Pancreas (tissue), 10 donors: ENCODE measurements around the gene SPANXN3. TPM values are rescaled to one million over a fixed set of nuclear protein-coding genes. Genes with fewer than 3 reads are reported as not detected.
"Not testable (repeated sequence)": the region's sequence is repeated elsewhere in the genome, so short reads cannot be mapped to it uniquely, and the experiment has no call there.

Source experiments
- ATAC-seq, 4 donors: fragments of 200-7000 bp; cut with Tn5 transposase; one replicate each; pipeline versions ENCODE4 v1.8.0 to v1.9.1; 2020; ENCODE audit warnings: mild to moderate bottlenecking in 4 of 4, moderate library complexity in 4 of 4
- DNase-seq, 6 donors: peaks; one replicate each; pipeline ENCODE4 v3.0.0-alpha.2; 2020
- FAIRE-seq: peaks from 2 replicates; lab custom pipeline; 2012; peaks lifted over from hg19 to GRCh38; lab: Jason Lieb, UNC
- H3K27ac ChIP-seq, 4 donors: fragments of 200-600 bp; sonication (generic); 1 replicate in 3 of 4; 2 replicates in 1 of 4; pipeline versions ENCODE4 v1.5.0 to v1.8.0; 2020
- H3K27me3 ChIP-seq, 4 donors: fragments of 200-600 bp; one replicate each; pipeline ENCODE4 v1.8.0; 2021
- H3K36me3 ChIP-seq, 3 donors: fragments of 200-600 bp; sonication (generic) in 1 of 3; one replicate each; pipeline versions ENCODE4 v1.5.0 to v1.8.0; 2020 to 2021
- H3K4me1 ChIP-seq, 3 donors: fragments of 200-600 bp; one replicate each; pipeline ENCODE4 v1.8.0; 2021
- H3K4me3 ChIP-seq, 4 donors: fragments of 200-600 bp; sonication (generic) in 2 of 4; one replicate each; pipeline versions ENCODE4 v1.5.0 to v1.8.0; 2020 to 2021
- H3K9me3 ChIP-seq, 4 donors: fragments of 200-600 bp; one replicate each; pipeline ENCODE4 v1.8.0; 2021
- WGBS, 2 donors: extraction: QIAGEN DNeasy Blood & Tissue Kit; methylation state at CpG; one replicate each; pipeline ENCODE4 v1.1.7; 2013; 5-methylcytosine and 5-hydroxymethylcytosine counted together
- intact Hi-C, 3 donors: fragments of 100-400 bp; cut with DNase I; formaldehyde crosslinking; loops; one replicate each; pipeline versions ENCODE4 v1.11.1 to v1.14.2; 2022
- polyA plus RNA-seq, 2 donors: library from polyadenylated mRNA; stranded (reverse); fragments of 200-250 nt; gene quantifications; one replicate each; pipeline ENCODE4 v1.2.3, GENCODE V29; 2013
- total RNA-seq, 6 donors: library from RNA; stranded (reverse); fragmentation: NEBNext Ultra II Directional in 4 of 6; extraction: Animal tissue kit (Norgen Biotek cat#: 25700) in 4 of 6; gene quantifications; one replicate each; pipeline versions ENCODE4 v1.2.1 to v1.2.4, GENCODE V29; 2021 to 2023
- TF ChIP-seq, protein P1 (sequence below), 4 donors: fragments of 200-600 bp; sonication (generic) in 3 of 4; IDR thresholded peaks; one replicate each; pipeline versions ENCODE4 v1.5.0 to v1.8.0; 2021; ENCODE audit warnings: antibody characterized with exemption in 4 of 4
- donor health status: healthy with polysubstance abuse.
- donor health status: DM: no; HTN: no; CAD: no; lungs with moderate emphysema.
- donor health status: DM: no; HTN: no; CAD: no.
- donor health status: control.
- donor health status: control.
- donor health status: Bipolar disorder and iron deficiency.
- donor health status: DM: yes; HTN: yes; CAD: no.
- donor health status: DM: no; HTN: no; CAD: no.
- donor health status: DM: no; HTN: no; CAD: no.
- donor health status: DM: yes; HTN: yes; CAD: no.

Gene SPANXN3, protein sequence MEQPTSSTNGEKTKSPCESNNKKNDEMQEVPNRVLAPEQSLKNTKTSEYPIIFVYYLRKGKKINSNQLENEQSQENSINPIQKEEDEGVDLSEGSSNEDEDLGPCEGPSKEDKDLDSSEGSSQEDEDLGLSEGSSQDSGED
- total RNA-seq (not detected), polyA plus RNA-seq (not detected)

DNA sequence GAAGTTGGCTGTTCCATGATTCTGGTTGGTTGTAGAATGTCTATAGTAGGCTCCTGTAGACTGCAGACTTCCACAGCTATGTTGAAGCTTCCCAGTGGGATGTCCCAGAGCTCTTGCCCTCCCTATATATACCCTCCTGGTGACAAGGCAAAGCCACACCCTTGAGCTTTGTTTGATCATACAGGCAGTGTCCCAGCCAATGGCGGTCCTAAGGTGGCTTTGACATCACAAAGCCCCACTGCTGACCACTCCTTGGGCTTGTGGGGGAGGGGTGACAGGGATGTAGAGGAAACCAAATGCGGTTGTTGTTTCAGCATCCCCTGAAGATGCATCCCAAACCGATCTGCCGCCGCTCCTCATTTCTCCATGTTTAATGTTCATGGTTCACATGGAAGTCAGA, at the start of gene SPANXN3:
TSS of gene SPANXN3 (minus strand) at position 101 of the 400 bp plus-strand sequence. CDS start at position 17, 84 bp downstream.
- WGBS, 2 donors: 62 to 73% methylated on average over 1 of the region's 5 CpGs

DNA sequence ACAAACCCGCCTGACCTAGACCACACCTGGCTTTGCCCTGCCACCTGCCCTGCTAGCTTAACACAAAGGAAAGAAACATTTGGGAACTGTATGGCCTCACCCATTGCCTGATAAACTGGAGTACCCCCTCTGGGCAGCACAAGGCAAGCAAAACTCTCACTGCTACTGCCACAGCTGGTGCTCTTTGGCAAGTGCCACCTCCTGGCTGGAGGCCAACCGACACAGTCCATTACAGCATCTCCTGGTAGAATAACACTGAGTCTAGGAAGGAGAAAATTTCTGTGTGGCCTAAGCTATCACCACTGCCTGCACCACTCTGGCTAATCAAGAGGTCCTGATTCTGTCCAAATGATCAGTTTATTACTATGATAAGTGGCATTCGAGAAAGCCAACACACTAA, 18.9 kb upstream of the SPANXN3 start:
- TF ChIP-seq, protein P1, sequence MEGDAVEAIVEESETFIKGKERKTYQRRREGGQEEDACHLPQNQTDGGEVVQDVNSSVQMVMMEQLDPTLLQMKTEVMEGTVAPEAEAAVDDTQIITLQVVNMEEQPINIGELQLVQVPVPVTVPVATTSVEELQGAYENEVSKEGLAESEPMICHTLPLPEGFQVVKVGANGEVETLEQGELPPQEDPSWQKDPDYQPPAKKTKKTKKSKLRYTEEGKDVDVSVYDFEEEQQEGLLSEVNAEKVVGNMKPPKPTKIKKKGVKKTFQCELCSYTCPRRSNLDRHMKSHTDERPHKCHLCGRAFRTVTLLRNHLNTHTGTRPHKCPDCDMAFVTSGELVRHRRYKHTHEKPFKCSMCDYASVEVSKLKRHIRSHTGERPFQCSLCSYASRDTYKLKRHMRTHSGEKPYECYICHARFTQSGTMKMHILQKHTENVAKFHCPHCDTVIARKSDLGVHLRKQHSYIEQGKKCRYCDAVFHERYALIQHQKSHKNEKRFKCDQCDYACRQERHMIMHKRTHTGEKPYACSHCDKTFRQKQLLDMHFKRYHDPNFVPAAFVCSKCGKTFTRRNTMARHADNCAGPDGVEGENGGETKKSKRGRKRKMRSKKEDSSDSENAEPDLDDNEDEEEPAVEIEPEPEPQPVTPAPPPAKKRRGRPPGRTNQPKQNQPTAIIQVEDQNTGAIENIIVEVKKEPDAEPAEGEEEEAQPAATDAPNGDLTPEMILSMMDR (IDR thresholded peaks at IDR 0.05): no peak
- no peak overlapping the region for H3K27ac ChIP-seq
- H3K4me3 ChIP-seq: no peak overlapping the region
- peak in 1 of 4 donors; percentile 22 for ATAC-seq
- peak in 4 of 6 donors; percentile 35 to 79 (median 58) for DNase-seq
- intact Hi-C loops: no loop called here
- no peaks in the 10 kb centered on the region for H3K4me1 ChIP-seq
- H3K9me3 ChIP-seq: no peaks in the 10 kb centered on the region
- no peaks in the 10 kb centered on the region for H3K27me3 ChIP-seq
- H3K36me3 ChIP-seq: no peaks in the 10 kb centered on the region
- 45 to 74% methylated on average over 3 of the region's 3 CpGs for whole genome bisulfite sequencing, 2 donors
- no peak for FAIRE-seq

More for the DNA sequence above, at the start of gene SPANXN3:
- ATAC-seq, DNase-seq, FAIRE-seq, H3K9me3 ChIP-seq, H3K27ac ChIP-seq, H3K27me3 ChIP-seq, intact Hi-C loops, H3K36me3 ChIP-seq, H3K4me1 ChIP-seq, H3K4me3 ChIP-seq: not testable (repeated sequence)

DNA sequence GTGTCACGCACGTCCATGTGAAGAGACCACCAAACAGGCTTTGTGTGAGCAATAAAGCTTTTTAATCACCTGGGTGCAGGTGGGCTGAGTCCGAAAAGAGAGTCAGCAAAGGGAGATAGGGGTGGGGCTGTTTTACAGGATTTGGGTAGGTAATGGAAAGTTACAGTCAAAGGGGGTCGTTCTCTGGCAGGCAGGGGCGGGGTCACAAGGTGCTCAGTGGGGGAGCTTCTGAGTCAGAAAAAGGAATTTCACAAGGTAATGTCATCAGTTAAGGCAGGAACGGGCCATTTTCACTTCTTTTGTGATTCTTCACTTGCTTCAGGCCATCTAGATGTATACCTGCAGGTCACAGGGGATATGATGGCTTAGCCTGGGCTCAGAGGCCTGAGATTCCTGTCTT, 15.1 kb downstream of the SPANXN3 start:
- H3K36me3 ChIP-seq, H3K27me3 ChIP-seq, H3K27ac ChIP-seq, DNase-seq, H3K4me3 ChIP-seq, ATAC-seq, H3K9me3 ChIP-seq, intact Hi-C loops, FAIRE-seq, H3K4me1 ChIP-seq: not testable (repeated sequence)
- WGBS, 2 donors: 47 to 66% methylated on average over 6 of the region's 6 CpGs

DNA sequence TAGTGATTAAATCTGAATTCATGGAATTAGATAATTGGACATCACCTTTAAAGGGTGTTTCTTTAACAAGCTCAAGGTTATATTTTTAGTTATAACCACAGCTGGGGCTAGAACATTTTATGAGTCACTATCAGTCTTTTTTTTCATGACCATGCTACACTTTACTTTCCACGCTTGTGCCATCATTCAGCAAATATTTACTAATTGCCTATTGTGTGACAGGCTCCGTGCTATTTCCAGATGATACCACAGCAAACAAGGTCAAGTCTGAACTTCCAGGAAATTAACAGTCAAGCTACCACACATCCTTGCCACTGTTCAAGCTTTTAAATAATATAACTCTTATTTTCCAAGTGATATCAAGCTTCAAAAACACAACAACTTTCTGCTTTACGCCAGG, 16.5 kb downstream of the SPANXN3 start:
- Histone ChIP-seq H3K36me3 (no peaks in the 10 kb centered on the region), H3K4me1 (no peaks in the 10 kb centered on the region), H3K27ac (no peak overlapping the region), H3K27me3 (no peaks in the 10 kb centered on the region), H3K4me3 (no peak overlapping the region), H3K9me3 (no peaks in the 10 kb centered on the region)
- no peak for DNase-seq
- TF ChIP-seq, protein P1 (IDR thresholded peaks at IDR 0.05): no peak
- intact Hi-C loops: no loop called here
- WGBS, 2 donors: 37 to 38% methylated on average over 3 of the region's 3 CpGs
- no peak for FAIRE-seq
- ATAC-seq: no peak

DNA sequence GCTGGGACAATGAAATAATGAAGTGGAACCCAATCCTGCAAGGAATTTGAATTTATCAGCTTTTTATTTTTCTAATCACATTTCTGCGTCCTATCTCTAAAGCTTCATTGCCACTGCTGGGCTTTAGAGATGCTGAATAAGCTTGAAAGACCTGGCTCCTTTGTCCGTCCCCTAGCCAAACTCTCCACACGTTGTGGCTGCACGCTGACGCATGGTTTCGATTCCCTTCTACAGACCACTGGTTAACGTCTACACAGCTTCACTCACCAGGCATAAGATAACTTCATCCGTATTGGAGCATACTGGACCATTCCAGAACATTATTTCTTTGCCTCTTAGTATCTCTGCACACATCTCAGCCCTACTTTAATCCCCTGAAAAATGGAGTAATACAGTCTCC, 31.2 kb downstream of the SPANXN3 start:
- Histone ChIP-seq H3K36me3 (no peaks in the 10 kb centered on the region), H3K4me1 (no peaks in the 10 kb centered on the region), H3K9me3 (no peaks in the 10 kb centered on the region), H3K4me3 (no peak overlapping the region), H3K27me3 (no peaks in the 10 kb centered on the region), H3K27ac (no peak overlapping the region)
- intact Hi-C loops: no loop called here
- TF ChIP-seq, protein P1 (IDR thresholded peaks at IDR 0.05): no peak
- DNase-seq (no peak), ATAC-seq (no peak), FAIRE-seq (no peak)
- 70 to 81% methylated on average over 8 of the region's 8 CpGs for WGBS, 2 donors

DNA sequence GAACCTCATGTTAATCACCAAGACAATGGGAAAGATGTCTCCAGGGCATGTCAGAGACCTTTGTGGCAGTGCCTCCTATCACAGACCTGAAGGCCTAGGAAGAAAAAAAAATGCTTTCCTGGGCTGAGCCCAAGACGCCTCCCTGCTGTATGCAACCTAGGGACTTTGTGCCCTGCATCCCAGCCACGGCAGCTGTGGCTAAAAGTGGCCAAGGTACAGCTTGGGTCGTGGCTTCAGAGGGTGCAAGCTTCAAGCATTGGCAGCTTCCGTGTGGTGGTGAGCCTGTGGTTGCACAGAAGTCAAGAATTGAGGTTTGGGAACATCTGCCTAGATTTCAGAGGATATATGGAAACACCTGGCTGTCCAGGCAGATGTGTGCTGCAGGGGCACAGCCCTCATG, 40.5 kb downstream of the SPANXN3 start:
- no peak for FAIRE-seq

More for the DNA sequence above, 40.5 kb downstream of the SPANXN3 start:
- H3K4me1 ChIP-seq: no peaks in the 10 kb centered on the region
- no peaks in the 10 kb centered on the region for H3K27me3 ChIP-seq
- TF ChIP-seq, protein P1 (IDR thresholded peaks at IDR 0.05): no peak
- no peaks in the 10 kb centered on the region for H3K36me3 ChIP-seq
- intact Hi-C loops: no loop called here
- ATAC-seq (no peak), DNase-seq (no peak)
- H3K27ac ChIP-seq: no peak overlapping the region
- 55 to 73% methylated on average over 4 of the region's 4 CpGs for WGBS, 2 donors
- no peak overlapping the region for H3K4me3 ChIP-seq
- no peaks in the 10 kb centered on the region for H3K9me3 ChIP-seq
